PC-3 (cell line): ENCODE results near the gene HES3.

Source experiments
- CTCF ChIP-seq: fragments of 300-600 bp; sonication (generic); conservative IDR thresholded peaks from 2 replicates; pipeline ENCODE4 v1.5.1; 2017; ENCODE audit warnings: antibody characterized with exemption, low read depth, mild to moderate bottlenecking, low read length
- EZH2 ChIP-seq: fragments of 300-600 bp; sonication (generic); IDR thresholded peaks from one replicate; pipeline ENCODE4 v1.6.1; 2017; ENCODE audit warnings: antibody characterized with exemption, mild to moderate bottlenecking, low read length; ENCODE audit not compliant: unreplicated experiment

- TF ChIP-seq CTCF (no peak), EZH2 (no peak)
These were observed 34.3 kb downstream of the HES3 start for GRCh38 chr1:6278263-6278662.
